Activated naive CD4-positive, alpha-beta T cell treated with anti-CD3 and anti-CD28 coated beads, Interleukin-2, amount 50 U/mL, for 72 hours (primary cell): Measurements from ENCODE around the gene RPTOR. TPM values are rescaled to one million over a fixed set of nuclear protein-coding genes. Genes with fewer than 3 reads are reported as not detected.

Source experiments
- ATAC-seq, 2 donors: fragments of 150-1000 bp; cut with Tn5 transposase; 2 replicates each; pipeline ENCODE4 v1.10.0; 2021; ENCODE audit warnings: mild to moderate bottlenecking in 2 of 2, moderate library complexity in 2 of 2
- DNase-seq, 2 donors: peaks; one replicate each; pipeline ENCODE4 v3.0.0; 2021 to 2022; ENCODE audit warnings: low spot score in 2 of 2
- H3K27ac Mint-ChIP-seq, 2 donors: one replicate each; pipeline ENCODE4 v1.8.0; 2022; ENCODE audit warnings: mild to moderate bottlenecking in 2 of 2, mixed read lengths in 2 of 2
- H3K36me3 Mint-ChIP-seq, 2 donors: one replicate each; pipeline ENCODE4 v1.8.0; 2022; ENCODE audit warnings: mixed read lengths in 2 of 2
- H3K9me3 Mint-ChIP-seq, 2 donors: one replicate each; pipeline ENCODE4 v1.8.0; 2022; ENCODE audit warnings: mixed read lengths in 2 of 2
- total RNA-seq, 2 donors: library from RNA; stranded (reverse); gene quantifications; one replicate each; pipeline ENCODE4 v1.2.3, GENCODE V29; 2022

Gene RPTOR
- total RNA-seq, 2 donors from 2014 or later: 59.5 to 128 TPM

DNA sequence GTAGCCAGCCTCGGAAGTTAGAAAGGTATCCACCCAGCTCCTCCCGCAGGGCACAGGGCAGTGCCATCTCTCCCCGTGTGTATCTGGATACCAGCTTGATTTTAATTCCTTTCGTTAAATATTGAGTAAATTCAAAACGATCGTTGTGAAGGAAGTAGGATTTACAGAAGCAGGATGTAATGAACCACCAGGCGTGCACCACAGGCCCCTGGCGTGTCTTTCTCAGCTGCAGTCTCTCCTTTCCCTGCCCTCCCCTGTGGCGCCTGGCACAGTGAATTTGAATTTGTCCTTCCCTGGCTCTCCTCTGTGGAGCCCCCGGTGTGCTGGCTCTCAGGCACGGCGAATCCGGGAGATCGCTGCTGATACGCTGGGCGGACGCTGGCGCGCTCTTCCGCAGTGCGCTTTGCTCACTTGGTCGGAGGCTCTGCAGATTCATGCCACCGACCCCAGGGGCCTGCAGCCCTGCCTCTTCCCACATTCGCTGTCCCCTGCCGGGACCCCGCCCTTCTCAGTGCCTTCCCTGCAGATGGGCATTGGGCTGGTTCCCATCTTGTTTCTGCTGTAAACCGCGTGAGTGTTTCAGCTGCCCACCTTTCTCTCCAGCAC lies 164.6 kb downstream of the RPTOR start:
- peaks cover 1 to 2% of the 10 kb centered on the region in 2 donors for H3K9me3 Mint-ChIP-seq
- peaks cover 19 to 23% of the 10 kb centered on the region in 2 donors for H3K36me3 Mint-ChIP-seq
- H3K27ac Mint-ChIP-seq: peak overlapping the region; percentile 80 to 85
- DNase-seq: no peak
- no peak for ATAC-seq

DNA sequence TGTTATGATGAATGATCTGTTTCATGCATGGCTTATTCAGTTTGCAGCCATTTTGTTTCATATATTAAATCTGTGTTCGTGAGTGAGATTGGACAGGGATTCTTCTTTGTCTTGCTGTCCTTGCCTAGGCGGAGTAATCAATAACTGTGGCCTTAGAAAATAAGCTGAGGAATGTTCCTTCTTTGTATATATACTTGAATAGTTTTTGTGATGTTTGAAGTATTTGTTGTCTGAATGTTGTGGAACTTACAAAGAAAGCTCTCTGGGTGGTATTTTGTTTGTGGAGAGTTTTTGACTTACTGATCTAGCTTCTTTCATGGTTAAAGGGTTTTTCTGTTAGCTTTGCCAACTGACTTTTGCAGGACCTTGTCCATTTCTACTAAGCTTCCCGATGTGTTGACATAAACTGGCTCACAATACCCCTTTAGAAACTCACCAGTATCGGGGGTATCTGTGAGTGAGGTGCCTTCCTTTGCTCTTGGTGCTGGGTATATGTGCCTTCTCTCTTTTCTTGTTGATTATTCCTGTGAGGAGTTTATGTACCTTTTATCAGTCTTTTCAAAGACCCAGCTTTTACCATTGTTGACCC lies 166.2 kb downstream of the RPTOR start:
- H3K9me3 Mint-ChIP-seq: no peaks in the 10 kb centered on the region
- H3K27ac Mint-ChIP-seq: no peak overlapping the region
- no peak for ATAC-seq
- DNase-seq: no peak
- H3K36me3 Mint-ChIP-seq: peaks cover 17 to 21% of the 10 kb centered on the region in 2 donors

DNA sequence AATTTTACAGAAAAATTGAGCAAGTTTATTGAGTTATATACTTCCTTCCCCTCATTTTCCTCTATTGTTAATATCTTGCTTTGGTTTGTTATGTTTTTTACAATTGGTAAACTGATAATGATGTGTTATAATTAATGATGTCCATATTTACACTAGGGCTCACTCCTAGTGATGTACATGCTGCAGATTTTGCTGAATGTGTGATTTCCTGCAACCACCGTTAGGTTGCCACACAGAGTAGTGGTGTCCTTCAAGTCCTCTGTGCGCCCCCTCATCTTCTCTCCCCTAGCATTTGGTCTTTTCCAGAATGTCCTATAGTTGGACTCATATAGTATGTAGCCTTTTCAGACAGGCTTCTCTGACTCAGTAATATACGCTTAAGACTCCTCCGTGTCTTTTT lies 167.5 kb downstream of the RPTOR start:
- no peak for ATAC-seq
- DNase-seq: no peak
- Mint-ChIP-seq H3K9me3 (no peaks in the 10 kb centered on the region), H3K36me3 (peaks cover 25 to 27% of the 10 kb centered on the region in 2 donors), H3K27ac (no peak overlapping the region)

DNA sequence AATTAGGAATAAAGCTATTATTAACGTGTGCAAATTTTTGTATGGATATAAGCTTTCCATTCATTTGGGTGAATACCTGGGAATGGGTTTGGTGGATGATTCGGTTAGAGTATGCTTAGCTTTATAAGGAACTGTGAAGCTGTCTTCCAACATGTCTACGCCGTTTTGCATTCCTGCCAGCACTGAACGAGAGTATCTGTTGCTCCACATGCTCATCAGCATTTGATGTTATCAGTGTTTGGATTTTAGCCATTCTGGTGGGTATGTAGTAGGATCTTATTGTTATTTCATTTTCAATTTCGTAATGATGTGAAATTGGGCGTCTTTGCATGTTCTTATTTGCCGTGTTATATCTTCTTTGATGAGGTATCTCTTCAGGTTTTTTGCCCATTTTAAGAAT lies 168.0 kb downstream of the RPTOR start:
- DNase-seq (no peak), ATAC-seq (no peak)
- H3K36me3 Mint-ChIP-seq: peaks cover 25 to 27% of the 10 kb centered on the region in 2 donors
- peak overlapping the region in 1 of 2 donors; percentile 8 for H3K27ac Mint-ChIP-seq
- no peaks in the 10 kb centered on the region for H3K9me3 Mint-ChIP-seq

DNA sequence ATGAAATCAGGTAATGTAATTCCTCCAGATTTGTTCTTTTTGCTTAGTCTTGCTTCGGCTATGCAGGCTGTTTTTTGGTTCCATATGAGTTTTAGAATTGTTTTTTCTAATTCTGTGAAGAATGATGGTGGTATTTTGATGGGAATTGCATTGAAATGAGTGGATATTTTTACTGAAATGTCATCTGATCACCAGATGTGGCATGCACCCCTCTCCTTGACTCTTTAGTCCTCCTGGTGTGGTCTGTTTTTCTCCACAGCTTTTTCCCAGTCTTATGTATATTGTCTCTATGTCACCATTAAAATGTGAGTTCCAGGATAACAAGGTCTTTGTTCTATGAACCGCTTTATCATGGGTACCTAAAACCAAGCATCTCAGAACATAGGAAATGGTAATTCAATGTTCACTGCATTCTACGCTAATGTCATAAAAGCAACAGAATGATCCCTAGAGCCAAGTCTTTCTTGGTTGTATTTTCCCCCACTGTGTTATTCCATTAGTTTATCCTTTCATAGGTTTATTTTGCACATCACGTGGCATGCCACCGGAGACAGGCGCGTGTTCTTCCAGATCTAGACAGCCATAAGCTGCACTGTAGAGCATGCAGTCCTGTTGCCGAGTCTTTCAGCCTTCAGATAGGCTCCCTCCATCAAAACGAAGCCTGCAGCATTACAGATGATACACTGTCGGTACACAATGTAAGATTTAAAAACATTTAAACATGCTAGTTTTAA lies 172.5 kb downstream of the RPTOR start:
- Mint-ChIP-seq H3K36me3 (peaks cover 12 to 16% of the 10 kb centered on the region in 2 donors), H3K27ac (no peak overlapping the region)

DNA sequence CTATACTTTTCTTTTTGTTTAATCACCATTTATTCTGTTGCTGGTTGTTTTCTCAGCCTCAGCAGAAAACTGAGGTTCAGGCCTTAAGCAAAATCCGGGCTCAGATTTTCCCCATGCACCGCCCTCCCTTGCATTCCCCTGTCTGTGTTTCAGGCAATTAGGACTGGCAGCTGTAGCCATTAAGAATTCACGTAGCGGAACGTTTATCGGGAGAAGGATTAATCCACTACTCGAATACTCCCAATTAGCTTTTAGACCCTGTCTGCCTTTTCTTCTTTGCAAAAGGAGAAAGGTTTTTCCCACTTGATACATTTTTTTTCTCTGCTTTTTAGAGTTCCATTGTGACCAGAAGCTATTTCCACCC lies 173.1 kb downstream of the RPTOR start:
- ATAC-seq (no peak), DNase-seq (no peak)
- Mint-ChIP-seq H3K36me3 (peaks cover 12 to 16% of the 10 kb centered on the region in 2 donors), H3K27ac (peak overlapping the region in 1 of 2 donors; percentile 40), H3K9me3 (no peaks in the 10 kb centered on the region)

More for the DNA sequence above, 172.5 kb downstream of the RPTOR start:
- H3K9me3 Mint-ChIP-seq: no peaks in the 10 kb centered on the region
- ATAC-seq (no peak), DNase-seq (no peak)

DNA sequence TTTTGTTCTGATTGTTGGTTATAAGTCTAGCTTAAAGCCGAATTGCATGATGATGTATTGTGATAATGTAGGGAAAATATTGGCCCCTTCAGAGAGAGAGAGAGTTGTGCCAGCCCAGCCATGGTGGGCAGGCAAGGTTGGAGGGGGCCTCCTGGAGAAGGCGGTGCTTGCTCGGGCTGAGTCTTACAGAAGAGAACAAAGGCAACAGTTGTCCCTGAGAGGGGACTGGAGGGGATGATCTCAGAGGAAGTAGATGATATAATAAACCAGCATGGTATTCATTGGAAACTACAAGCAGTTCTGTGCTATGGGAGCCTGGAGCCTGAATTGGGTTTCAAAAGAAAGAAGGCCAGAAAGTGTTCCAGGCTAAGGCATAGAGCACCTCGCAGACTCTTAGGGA lies 173.8 kb downstream of the RPTOR start:
- ATAC-seq (no peak), DNase-seq (no peak)
- Mint-ChIP-seq H3K36me3 (peaks cover 12 to 16% of the 10 kb centered on the region in 2 donors), H3K9me3 (no peaks in the 10 kb centered on the region), H3K27ac (peak overlapping the region; percentile 4 to 40)

DNA sequence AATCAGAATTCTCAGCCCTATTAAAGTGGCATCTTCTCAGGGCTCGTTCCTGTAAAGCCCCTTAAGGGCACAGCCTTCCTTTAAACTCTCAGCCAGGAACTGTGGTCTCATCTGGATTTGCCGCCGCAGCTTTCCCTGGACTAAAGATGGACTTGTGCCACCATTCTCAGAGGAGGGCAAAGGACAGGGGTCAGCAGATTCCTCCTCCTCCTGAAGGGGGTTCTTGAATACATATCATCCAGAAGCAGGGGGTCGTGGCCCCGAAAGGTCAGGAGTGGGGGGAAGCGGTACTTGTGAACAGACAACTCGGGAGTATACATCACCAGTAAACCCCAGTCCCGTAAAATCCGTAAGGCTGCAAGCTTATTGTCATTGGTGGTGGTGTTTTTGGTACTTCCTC lies 174.8 kb downstream of the RPTOR start:
- Mint-ChIP-seq H3K36me3 (peaks cover 12 to 16% of the 10 kb centered on the region in 2 donors), H3K27ac (peak overlapping the region in 1 of 2 donors; percentile 40)

DNA sequence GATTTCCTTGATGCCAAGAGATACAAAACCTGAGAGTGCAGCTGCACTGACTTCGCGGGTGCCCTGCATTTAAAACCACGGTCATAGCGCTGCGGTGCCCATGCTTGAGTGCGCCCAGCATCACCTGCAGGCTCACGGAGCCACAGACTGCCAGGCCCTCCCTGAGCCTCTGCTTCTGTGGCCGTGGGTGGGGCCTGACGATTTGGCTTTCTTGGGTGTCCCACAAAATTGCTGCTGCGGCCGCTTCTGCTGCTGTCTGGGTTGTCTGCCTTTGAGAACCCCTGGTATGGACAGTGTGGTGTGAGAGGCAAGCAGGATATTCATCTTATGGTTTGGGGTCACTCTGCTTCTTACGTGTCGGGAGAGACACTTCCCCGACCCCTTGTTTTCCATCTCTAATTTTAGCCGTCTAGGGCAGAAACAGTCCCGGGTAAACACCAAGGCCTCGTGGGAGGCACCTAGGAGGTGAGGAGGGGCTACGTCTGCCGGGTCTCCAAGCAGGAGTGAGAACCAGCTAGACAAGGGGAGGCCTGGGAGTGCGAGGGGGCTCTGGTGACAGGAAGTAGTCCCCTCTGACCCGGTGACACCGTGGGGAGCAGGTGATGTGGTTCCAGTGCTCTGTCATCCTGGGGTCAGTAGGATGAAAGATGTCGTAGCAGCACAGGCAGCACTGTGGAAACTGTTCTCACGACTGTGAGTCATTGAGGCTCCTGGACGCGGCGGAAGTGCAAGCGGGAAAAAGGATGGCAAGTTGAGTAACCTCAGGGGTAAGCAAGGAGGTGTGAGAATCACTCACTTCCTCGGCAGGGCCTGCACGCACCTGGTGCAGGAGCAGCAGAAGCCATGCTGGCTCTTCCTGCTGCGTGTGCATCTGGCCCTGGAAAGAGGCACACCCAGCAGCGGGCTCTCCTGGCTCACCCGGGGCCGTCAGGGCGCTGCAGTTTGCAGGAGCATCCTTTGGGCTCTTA lies 176.3 kb downstream of the RPTOR start:
- H3K27ac Mint-ChIP-seq: peak overlapping the region; percentile 91 to 93
- peaks cover 13 to 16% of the 10 kb centered on the region in 2 donors for H3K36me3 Mint-ChIP-seq
- no peaks in the 10 kb centered on the region for H3K9me3 Mint-ChIP-seq
- peak; percentile 97 for ATAC-seq
- DNase-seq: peak; percentile 47 to 83

More for the DNA sequence above, 174.8 kb downstream of the RPTOR start:
- H3K9me3 Mint-ChIP-seq: no peaks in the 10 kb centered on the region
- ATAC-seq (no peak), DNase-seq (no peak)

DNA sequence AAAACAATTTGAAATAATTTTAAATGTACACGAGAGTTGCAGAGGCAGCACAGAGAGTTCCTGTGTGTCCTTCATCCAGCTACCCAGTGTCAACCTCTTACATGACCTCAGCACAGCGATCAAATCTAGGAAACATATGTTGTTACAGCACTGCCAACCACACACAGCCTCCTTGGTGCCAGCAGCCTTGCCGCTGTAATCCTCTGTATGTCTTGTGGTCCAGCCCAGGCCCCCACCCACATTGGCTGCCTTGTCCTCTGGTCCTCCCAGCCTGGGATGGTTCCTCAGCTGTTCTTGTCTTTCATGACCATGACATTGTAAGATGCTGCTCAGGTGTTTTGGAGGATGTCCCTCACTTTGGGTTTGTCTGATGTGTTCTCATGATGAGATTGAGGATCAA lies 178.0 kb downstream of the RPTOR start:
- Mint-ChIP-seq H3K9me3 (no peaks in the 10 kb centered on the region), H3K36me3 (peaks cover 13 to 15% of the 10 kb centered on the region in 2 donors), H3K27ac (peak overlapping the region in 1 of 2 donors; percentile 47)
- DNase-seq (no peak), ATAC-seq (no peak)

DNA sequence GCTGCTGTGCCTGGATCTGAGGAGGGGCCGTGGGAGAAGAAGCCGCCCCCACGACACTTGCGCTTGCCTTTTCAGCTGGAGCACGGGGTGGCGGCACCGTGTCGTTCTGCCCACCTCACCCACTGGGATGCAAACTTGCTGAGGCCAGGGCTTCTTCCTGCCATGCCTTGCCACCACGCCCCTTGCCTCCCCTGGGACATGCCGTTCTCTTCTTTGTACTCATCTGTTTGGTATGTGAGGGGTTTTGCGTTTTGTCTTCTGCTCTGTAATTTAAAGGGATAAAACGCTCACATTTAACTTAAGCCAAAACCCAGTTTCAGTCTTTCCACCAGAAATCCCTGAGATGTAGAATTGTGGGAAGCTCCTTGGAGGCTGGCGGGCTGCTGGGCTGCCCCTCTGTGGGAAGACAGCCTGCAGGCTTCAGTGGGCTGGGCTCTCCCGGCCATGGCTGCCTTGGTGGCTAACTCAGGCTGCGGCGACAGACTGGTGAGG lies 180.2 kb downstream of the RPTOR start:
- Mint-ChIP-seq H3K36me3 (peaks cover 15 to 19% of the 10 kb centered on the region in 2 donors), H3K9me3 (no peaks in the 10 kb centered on the region), H3K27ac (peak overlapping the region in 1 of 2 donors; percentile 90)
- DNase-seq: no peak
- no peak for ATAC-seq

DNA sequence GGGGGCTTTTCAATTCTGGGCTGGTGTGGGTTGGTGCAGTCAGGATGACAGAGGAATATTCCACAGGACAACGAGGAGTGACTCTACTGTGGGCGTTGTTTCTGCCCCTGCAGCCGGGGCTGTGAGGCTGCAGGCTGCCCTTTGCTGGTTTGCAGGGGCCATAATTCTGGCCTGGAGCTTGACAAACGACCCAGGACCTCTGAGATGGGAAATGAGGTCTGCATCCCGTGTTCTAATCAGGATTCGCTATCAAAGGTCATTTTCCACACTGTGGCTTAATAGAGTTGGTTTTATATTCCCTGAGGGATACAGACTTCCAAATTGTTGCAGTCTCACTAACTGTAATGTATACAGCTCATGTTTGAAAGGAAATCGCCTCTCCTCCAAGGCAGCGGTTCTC lies 180.9 kb downstream of the RPTOR start:
- DNase-seq (no peak), ATAC-seq (no peak)
- Mint-ChIP-seq H3K9me3 (no peaks in the 10 kb centered on the region), H3K36me3 (peaks cover 15 to 19% of the 10 kb centered on the region in 2 donors), H3K27ac (peak overlapping the region in 1 of 2 donors; percentile 90)

DNA sequence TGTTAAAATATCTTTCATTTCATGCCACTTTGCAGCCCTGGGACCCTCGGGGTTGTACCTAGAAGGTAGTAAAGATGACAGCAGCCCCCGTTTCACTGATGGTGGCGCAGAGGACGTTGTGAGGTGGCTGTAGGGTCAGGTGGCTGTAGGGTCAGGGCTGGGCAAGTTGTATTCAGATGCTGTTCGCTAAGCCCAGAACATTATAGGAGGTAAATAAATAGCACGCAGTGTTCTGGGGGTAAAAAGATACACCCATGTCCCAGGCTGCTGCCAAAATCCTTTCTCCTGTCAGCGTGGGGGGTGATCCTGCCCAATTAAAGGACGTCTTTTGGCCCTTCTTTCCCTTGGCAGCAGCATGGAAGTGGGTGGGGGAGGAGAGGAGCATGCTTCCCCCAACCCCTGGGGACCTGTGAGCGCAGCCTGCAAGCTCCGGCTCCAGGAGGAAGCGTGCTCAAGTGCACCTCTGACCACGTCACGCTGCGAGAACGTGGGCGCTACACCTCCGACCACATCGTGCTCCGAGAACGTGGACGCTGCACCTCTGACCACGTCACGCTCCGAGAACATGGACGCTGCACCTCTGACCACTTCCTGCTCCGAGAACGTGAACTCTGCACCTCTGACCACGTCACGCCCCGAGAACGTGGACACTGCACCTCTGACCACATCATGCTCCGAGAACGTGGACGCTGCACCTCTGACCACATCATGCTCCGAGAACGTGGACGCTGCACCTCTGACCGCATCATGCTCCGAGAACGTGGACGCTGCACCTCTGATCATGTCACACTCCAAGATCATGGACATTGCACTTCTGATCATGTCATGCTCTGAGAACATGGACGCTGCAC lies 182.1 kb downstream of the RPTOR start:
- H3K36me3 Mint-ChIP-seq: peaks cover 8 to 19% of the 10 kb centered on the region in 2 donors
- ATAC-seq (no peak), DNase-seq (no peak)
- no peaks in the 10 kb centered on the region for H3K9me3 Mint-ChIP-seq
- H3K27ac Mint-ChIP-seq: peak overlapping the region in 1 of 2 donors; percentile 32

DNA sequence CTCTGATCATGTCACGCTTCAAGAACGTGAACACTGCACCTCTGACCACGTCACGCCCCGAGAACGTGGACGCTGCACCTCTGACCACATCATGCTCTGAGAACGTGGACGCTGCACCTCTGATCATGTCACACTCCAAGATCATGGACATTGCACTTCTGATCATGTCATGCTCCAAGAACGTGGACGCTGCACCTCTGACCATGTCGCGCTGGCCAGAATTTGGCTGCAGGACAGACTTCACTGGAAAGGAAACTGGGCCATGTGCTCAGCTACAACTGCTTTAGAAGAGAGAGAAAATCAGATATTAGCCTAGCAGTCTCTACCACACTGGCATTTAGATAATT lies 182.7 kb downstream of the RPTOR start:
- no peak overlapping the region for H3K27ac Mint-ChIP-seq
- DNase-seq: no peak
- peaks cover 8 to 19% of the 10 kb centered on the region in 2 donors for H3K36me3 Mint-ChIP-seq
- H3K9me3 Mint-ChIP-seq: no peaks in the 10 kb centered on the region
- no peak for ATAC-seq

DNA sequence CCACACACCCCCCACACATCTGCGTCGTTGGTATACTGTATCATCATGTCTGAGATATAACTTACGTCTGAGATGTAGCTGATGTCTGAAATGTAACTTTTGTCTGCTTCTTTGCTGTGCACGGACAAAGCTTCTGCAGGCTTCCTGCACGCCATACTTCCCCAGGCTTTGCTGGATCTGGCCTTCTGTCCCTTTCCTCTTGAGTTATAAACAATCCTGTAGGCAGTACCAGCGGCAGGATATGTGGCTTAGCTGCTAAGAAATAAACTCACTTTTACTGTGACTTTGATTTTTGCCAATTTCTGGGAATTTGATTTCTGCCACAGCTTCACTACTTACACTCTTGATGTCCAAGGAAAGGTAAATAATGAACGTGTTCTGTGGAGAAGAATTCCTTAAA lies 184.4 kb downstream of the RPTOR start:
- peaks cover 9 to 23% of the 10 kb centered on the region in 2 donors for H3K36me3 Mint-ChIP-seq
- ATAC-seq (no peak), DNase-seq (no peak)
- no peaks in the 10 kb centered on the region for H3K9me3 Mint-ChIP-seq
- peak overlapping the region in 1 of 2 donors; percentile 22 for H3K27ac Mint-ChIP-seq

DNA sequence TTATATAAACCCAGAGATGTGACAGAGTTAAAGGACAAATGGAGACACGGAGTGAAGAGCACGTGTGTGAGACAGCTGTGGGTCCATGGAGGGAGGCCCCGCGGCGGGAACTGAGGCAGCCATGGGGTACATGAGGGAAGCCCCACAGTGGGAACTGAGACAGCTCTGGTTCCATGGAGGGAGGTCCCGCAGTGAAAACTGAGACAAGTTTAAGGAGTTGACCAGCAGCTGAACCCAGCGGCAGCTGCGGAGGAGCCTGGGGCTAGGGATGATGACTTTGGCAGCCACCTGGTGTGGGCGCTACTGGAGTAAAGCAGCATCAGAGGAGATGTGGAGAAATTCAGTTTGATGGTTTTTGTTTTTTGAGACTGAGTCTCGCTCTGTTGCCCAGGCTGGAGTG lies 185.1 kb downstream of the RPTOR start:
- ATAC-seq (no peak), DNase-seq (no peak)
- peaks cover 14 to 26% of the 10 kb centered on the region in 2 donors for H3K36me3 Mint-ChIP-seq
- peak overlapping the region; percentile 22 to 44 for H3K27ac Mint-ChIP-seq
- H3K9me3 Mint-ChIP-seq: no peaks in the 10 kb centered on the region
